ENCODE measurements around the gene TRAF2.
A peak's percentile ranks its signal among the peaks of the same experiment; 100 is the strongest.
"Not testable (repeated sequence)": the region's sequence is repeated elsewhere in the genome, so short reads cannot be mapped to it uniquely, and the experiment has no call there.

TRAF2 gene

GRCh38 chr9:136882109-136882946, 4.0 kb upstream of the TRAF2 start:
- no peak for DNase-seq (ENCODE audit: low spot score)

GRCh38 chr9:136882947-136883283, 3.4 kb upstream of the TRAF2 start:
- not testable (repeated sequence) for DNase-seq (ENCODE audit: low spot score)

GRCh38 chr9:136883670-136884069, 2.6 kb upstream of the TRAF2 start:
- DNase-seq (ENCODE audit: low spot score): not testable (repeated sequence)

GRCh38 chr9:136886610-136887597, 588 bp downstream of the TRAF2 start:
- DNase-seq (ENCODE audit: low spot score): peak; percentile 57

- no peak for DNase-seq (ENCODE audit: low spot score)
Measured at GRCh38 chr9:136888454-136888853, 2.1 kb downstream of the TRAF2 start.

GRCh38 chr9:136889858-136890257, 3.5 kb downstream of the TRAF2 start:
- DNase-seq (ENCODE audit: low spot score): no peak

- no peak for DNase-seq (ENCODE audit: low spot score)
Measured at GRCh38 chr9:136890661-136891060, 4.3 kb downstream of the TRAF2 start.

GRCh38 chr9:136896027-136896426, 9.7 kb downstream of the TRAF2 start:
- no peak for DNase-seq (ENCODE audit: low spot score)

GRCh38 chr9:136898483-136899100, 12.3 kb downstream of the TRAF2 start:
- DNase-seq (ENCODE audit: low spot score): no peak

- no peak for DNase-seq (ENCODE audit: low spot score)
Measured at GRCh38 chr9:136899196-136899595, 12.9 kb downstream of the TRAF2 start.

- DNase-seq (ENCODE audit: low spot score): no peak
Measured at GRCh38 chr9:136900556-136900955, 14.2 kb downstream of the TRAF2 start.

GRCh38 chr9:136900988-136901515, 14.7 kb downstream of the TRAF2 start:
- DNase-seq (ENCODE audit: low spot score): no peak

- no peak for DNase-seq (ENCODE audit: low spot score)
Measured at GRCh38 chr9:136901516-136902258, 15.4 kb downstream of the TRAF2 start.

- no peak for DNase-seq (ENCODE audit: low spot score)
Measured at GRCh38 chr9:136902259-136902821, 16.0 kb downstream of the TRAF2 start.

- no peak for DNase-seq (ENCODE audit: low spot score)
Measured at GRCh38 chr9:136903041-136903554, 16.8 kb downstream of the TRAF2 start.

- DNase-seq (ENCODE audit: low spot score): no peak
Measured at GRCh38 chr9:136906266-136906665, 19.9 kb downstream of the TRAF2 start.

- no peak for DNase-seq (ENCODE audit: low spot score)
Measured at GRCh38 chr9:136907011-136907914, 20.9 kb downstream of the TRAF2 start.

- no peak for DNase-seq (ENCODE audit: low spot score)
Measured at GRCh38 chr9:136910197-136910900, 24.0 kb downstream of the TRAF2 start.

- no peak for DNase-seq (ENCODE audit: low spot score)
Measured at GRCh38 chr9:136910901-136911245, 24.6 kb downstream of the TRAF2 start.
